Tibial nerve (tissue), 3 donors: ENCODE results near the gene ZNF18.

Experiments used
- CTCF ChIP-seq, 5 experiments: fragments of 200-600 bp in 3 of 5; fragments of 450-650 bp in 2 of 5; sonication (generic) in 3 of 5; IDR thresholded peaks; one replicate each; pipeline ENCODE4 v1.5.1; 2016 to 2019; ENCODE audit warnings: antibody characterized with exemption in 5 of 5, mild to moderate bottlenecking in 3 of 5, moderate library complexity in 2 of 5
- POLR2A ChIP-seq, 2 donors: fragments of 450-650 bp; IDR thresholded peaks; one replicate each; pipeline ENCODE4 v1.6.1; 2017; ENCODE audit warnings: antibody characterized with exemption in 2 of 2, mild to moderate bottlenecking in 2 of 2, moderate library complexity in 2 of 2

- TF ChIP-seq CTCF (IDR thresholded peaks at IDR 0.05) (no peak), POLR2A (IDR thresholded peaks at IDR 0.05) (no peak)
Measured at GRCh38 chr17:12037970-12038369, 40.7 kb upstream of the ZNF18 start.
